ENCODE results near the gene SLC6A19. TPM values are rescaled to one million over a fixed set of nuclear protein-coding genes. Genes with fewer than 3 reads are reported as not detected.

The SLC6A19 gene
- total RNA-seq, 4 donors from 2014 or later: 9.9 to 934 (median 516) TPM

DNA sequence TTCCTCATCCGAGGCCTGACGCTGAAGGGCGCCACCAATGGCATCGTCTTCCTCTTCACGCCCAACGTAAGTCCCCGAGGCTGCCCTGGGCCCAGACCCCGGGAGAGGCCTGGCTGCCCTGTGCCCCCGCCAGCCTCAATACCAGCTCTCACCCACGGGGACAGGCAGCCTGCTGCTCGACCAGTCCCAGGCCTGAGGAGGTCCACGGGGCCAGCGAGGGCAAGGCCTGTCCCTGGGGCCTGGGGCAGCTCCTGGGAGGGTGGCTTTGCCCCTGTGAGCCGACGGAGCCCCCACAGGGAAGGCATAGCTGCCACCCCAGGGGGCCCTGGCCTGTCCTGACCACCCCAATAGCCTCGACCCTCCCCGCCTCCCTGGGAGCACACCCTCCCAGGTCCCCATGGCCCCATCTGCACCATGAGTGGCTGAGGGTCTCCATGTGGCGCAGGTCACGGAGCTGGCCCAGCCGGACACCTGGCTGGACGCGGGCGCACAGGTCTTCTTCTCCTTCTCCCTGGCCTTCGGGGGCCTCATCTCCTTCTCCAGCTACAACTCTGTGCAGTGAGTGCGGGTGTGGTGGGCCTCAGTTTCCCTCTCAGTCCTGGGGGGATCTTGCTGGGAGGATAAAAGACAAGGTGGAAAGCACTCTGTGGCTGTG, 12.2 kb downstream of the SLC6A19 start:
- TF ChIP-seq, protein P1, sequence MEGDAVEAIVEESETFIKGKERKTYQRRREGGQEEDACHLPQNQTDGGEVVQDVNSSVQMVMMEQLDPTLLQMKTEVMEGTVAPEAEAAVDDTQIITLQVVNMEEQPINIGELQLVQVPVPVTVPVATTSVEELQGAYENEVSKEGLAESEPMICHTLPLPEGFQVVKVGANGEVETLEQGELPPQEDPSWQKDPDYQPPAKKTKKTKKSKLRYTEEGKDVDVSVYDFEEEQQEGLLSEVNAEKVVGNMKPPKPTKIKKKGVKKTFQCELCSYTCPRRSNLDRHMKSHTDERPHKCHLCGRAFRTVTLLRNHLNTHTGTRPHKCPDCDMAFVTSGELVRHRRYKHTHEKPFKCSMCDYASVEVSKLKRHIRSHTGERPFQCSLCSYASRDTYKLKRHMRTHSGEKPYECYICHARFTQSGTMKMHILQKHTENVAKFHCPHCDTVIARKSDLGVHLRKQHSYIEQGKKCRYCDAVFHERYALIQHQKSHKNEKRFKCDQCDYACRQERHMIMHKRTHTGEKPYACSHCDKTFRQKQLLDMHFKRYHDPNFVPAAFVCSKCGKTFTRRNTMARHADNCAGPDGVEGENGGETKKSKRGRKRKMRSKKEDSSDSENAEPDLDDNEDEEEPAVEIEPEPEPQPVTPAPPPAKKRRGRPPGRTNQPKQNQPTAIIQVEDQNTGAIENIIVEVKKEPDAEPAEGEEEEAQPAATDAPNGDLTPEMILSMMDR (IDR thresholded peaks at IDR 0.05): no peak
- TF ChIP-seq POLR2A (IDR thresholded peaks at IDR 0.05): no peak
- Histone ChIP-seq H3K27ac (no peak overlapping the region), H3K27me3 (no peaks in the 10 kb centered on the region), H3K4me1 (no peaks in the 10 kb centered on the region), H3K36me3 (peaks cover 0 to 55% (median 0%) of the 10 kb centered on the region in 3 donors), H3K4me3 (no peak overlapping the region), H3K9me3 (no peaks in the 10 kb centered on the region)
- DNase-seq: no peak

DNA sequence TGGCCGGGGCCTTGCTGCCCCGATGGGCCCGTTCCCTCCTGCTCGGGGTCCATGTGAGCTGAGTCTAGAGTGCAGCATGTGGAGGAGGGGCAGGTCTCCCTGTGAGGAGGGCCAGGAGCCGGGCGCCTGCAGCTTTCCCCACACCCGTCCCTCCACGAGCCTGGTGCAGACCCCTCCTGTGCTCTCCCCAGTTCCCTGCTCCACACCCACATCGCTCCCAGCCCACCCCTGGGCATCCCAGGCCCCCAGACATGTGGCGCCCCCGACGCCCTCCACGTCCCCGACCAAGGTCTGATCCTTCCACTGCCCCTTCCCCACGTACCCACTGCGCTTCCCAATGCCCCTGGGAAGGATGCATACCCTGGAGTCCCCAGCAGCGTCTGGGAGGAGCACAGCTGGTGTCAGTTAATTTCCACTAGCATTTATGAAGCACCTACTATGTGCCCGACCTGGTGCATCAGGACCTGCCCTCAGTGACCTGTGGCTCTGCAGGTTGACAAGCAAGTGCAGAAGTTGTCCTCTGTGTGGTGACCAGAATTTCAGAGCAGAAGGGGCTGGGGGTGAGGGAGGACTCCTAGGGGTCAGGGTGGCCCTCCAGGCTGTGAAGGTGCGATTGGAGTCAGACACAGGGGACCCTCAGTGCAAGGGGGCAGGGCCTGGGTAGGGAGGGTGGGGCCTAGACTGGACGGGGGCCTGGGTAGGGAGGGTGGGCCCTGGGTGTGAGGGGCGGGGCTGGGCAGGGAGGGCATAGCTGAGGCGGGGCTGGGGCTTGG, 13.0 kb downstream of the SLC6A19 start:
- Histone ChIP-seq H3K27me3 (no peaks in the 10 kb centered on the region), H3K9me3 (no peaks in the 10 kb centered on the region), H3K36me3 (peaks cover 0 to 55% (median 0%) of the 10 kb centered on the region in 3 donors), H3K4me3 (no peak overlapping the region), H3K27ac (no peak overlapping the region), H3K4me1 (no peaks in the 10 kb centered on the region)
- TF ChIP-seq POLR2A (IDR thresholded peaks at IDR 0.05): no peak
- TF ChIP-seq, protein P1 (IDR thresholded peaks at IDR 0.05): no peak
- DNase-seq: no peak

DNA sequence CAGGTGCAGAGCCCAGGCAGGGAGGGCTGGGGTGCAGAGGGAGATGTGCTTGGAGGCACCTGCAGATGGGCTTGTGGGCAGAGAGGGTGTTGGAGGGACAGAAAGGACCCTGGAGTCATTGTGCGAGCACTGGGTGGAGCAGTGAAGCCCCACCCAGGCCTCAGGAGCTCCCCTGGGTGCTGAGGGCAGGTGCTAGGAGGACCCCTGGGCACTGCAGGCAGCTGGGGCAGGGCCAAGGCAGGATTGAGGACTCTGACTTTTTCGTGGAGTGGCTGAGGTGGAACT, 13.5 kb downstream of the SLC6A19 start:
- Histone ChIP-seq H3K27me3 (no peaks in the 10 kb centered on the region), H3K4me3 (no peak overlapping the region), H3K9me3 (no peaks in the 10 kb centered on the region), H3K36me3 (peaks cover 0 to 50% (median 0%) of the 10 kb centered on the region in 3 donors), H3K4me1 (no peaks in the 10 kb centered on the region), H3K27ac (no peak overlapping the region)
- no peak for TF ChIP-seq POLR2A (IDR thresholded peaks at IDR 0.05)
- TF ChIP-seq, protein P1 (IDR thresholded peaks at IDR 0.05): no peak
- DNase-seq: no peak

DNA sequence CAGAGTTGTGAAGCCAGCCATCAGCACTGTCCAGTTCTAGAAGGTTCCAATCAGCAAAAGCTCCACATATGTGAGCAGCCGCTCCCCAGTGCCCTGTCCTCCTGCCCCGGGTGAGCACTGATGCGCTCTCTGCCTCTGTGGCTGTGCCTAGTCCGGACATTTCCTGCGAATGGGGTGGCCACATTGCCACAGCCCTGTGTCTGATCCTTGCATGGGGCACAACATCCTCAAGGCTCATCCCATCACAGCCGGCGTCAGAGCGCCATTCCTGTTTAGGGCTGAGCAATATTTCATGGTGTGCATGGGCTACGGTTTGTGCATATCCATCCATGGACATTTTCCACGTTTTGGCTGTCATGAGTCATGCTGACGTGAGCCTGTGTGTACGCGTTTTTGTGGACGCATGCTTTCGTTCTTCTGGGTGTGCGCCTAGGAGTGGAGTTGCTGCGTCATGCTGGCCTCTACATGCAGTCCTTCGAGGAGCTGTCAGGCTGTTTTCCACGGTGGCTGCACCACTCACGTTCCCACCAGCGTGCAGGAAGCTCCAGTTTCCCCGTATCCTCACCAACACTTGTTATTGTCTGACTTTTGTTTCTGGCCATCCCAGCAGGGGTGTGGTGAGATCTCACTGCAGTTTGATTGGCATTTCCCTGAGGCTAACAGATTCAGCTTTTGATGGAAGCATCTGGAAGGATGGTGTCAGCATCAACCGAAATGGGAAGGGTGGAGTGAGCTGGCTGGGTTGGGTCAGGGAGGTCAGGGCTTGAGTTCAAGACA, 14.1 kb downstream of the SLC6A19 start:
- Histone ChIP-seq H3K36me3 (peaks cover 0 to 45% (median 0%) of the 10 kb centered on the region in 3 donors), H3K4me3 (no peak overlapping the region), H3K9me3 (no peaks in the 10 kb centered on the region), H3K27ac (no peak overlapping the region), H3K27me3 (no peaks in the 10 kb centered on the region), H3K4me1 (no peaks in the 10 kb centered on the region)
- no peak for DNase-seq
- TF ChIP-seq POLR2A (IDR thresholded peaks at IDR 0.05): no peak
- TF ChIP-seq, protein P1 (IDR thresholded peaks at IDR 0.05): no peak

DNA sequence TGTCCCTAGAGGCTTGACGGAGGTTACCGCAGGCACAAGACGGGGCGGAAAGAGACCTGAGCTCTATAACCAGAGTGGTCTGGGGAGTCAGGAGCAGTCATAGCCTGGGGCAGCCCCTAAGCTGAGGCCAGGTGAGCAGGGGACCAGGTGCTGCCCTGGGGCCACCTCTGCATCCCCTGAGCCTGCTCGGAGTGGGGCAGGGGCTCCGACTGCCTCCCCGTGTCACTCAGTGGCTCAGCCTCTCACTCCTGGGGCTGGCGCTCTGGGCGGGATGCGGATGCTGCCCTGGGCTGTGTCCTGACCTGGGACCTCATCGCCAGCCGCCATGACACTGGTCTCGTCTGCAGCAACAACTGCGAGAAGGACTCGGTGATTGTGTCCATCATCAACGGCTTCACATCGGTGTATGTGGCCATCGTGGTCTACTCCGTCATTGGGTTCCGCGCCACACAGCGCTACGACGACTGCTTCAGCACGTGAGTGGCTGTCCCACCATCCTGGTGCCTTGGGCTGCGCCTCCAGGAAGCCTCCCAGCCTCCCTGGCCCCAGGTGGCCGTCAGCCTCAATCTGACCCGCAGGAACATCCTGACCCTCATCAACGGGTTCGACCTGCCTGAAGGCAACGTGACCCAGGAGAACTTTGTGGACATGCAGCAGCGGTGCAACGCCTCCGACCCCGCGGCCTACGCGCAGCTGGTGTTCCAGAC, 15.0 kb downstream of the SLC6A19 start:
- no peaks in the 10 kb centered on the region for H3K4me1 ChIP-seq

More for the DNA sequence above, 15.0 kb downstream of the SLC6A19 start:
- no peaks in the 10 kb centered on the region for H3K27me3 ChIP-seq
- no peak overlapping the region for H3K27ac ChIP-seq
- TF ChIP-seq, protein P1 (IDR thresholded peaks at IDR 0.05): no peak
- no peak for TF ChIP-seq POLR2A (IDR thresholded peaks at IDR 0.05)
- DNase-seq: no peak
- no peaks in the 10 kb centered on the region for H3K9me3 ChIP-seq
- H3K4me3 ChIP-seq: no peak overlapping the region
- H3K36me3 ChIP-seq: peaks cover 0 to 40% (median 0%) of the 10 kb centered on the region in 3 donors

Measured in Peyer's patch (tissue), 4 donors.